Prostate gland (tissue), 2 donors: ENCODE results near the gene TRIM43B. TPM values are rescaled to one million over a fixed set of nuclear protein-coding genes. Genes with fewer than 3 reads are reported as not detected.
"Not testable (repeated sequence)": the region's sequence is repeated elsewhere in the genome, so short reads cannot be mapped to it uniquely, and the experiment has no call there.

Source experiments
- DNase-seq: peaks from one replicate; pipeline ENCODE4 v3.0.0-alpha.2; 2019; ENCODE audit warnings: low spot score
- H3K27ac ChIP-seq, 2 donors: fragments of 200-600 bp; sonication (generic); 2 replicates each; pipeline ENCODE4 v1.5.1; 2017 to 2019
- H3K27me3 ChIP-seq: fragments of 200-600 bp; sonication (generic); replicated peaks from 2 replicates; pipeline ENCODE4 v1.5.1; 2019; ENCODE audit not compliant: insufficient read depth
- H3K36me3 ChIP-seq, 2 donors: fragments of 200-600 bp; sonication (generic); 1 replicate in 1 of 2; 2 replicates in 1 of 2; pipeline versions ENCODE4 v1.5.1 to v1.8.1; 2017 to 2019
- H3K4me1 ChIP-seq: fragments of 200-600 bp; sonication (generic); replicated peaks from 2 replicates; pipeline ENCODE4 v1.5.1; 2019
- H3K4me3 ChIP-seq, 2 donors: fragments of 200-600 bp; sonication (generic); 2 replicates each; pipeline ENCODE4 v1.5.1; 2017 to 2019
- H3K9me3 ChIP-seq: fragments of 200-600 bp; sonication (generic); 2 replicates; pipeline ENCODE4 v1.5.1; 2017
- POLR2A ChIP-seq: fragments of 450-650 bp; IDR thresholded peaks from one replicate; pipeline ENCODE4 v1.6.1; 2016; ENCODE audit warnings: antibody characterized with exemption, mild to moderate bottlenecking
- POLR2AphosphoS5 ChIP-seq: sonication (generic); formaldehyde crosslinking; IDR thresholded peaks from one replicate; pipeline ENCODE4 v1.6.1; 2017; ENCODE audit warnings: antibody characterized with exemption
- WGBS: methylation state at CpG from one replicate; pipeline ENCODE4 v1.1.5; 2018; 5-methylcytosine and 5-hydroxymethylcytosine counted together
- intact Hi-C: fragments of 100-400 bp; cut with DNase I; formaldehyde crosslinking; loops from one replicate; pipeline ENCODE4 v1.14.2; 2022
- total RNA-seq, 2 donors: library from RNA; depleted of rRNA; stranded (reverse); fragments of >200 nt; gene quantifications; one replicate each; pipeline ENCODE4 v1.1.0, GENCODE V29; 2016
- TF ChIP-seq, protein P1 (sequence below), 4 experiments: fragments of 200-600 bp in 2 of 4; fragments of 450-650 bp in 2 of 4; sonication (generic) in 2 of 4; IDR thresholded peaks; 1 replicate in 3 of 4; 2 replicates in 1 of 4; pipeline ENCODE4 v1.5.1; 2016 to 2019; ENCODE audit warnings: antibody characterized with exemption in 4 of 4, mild to moderate bottlenecking in 2 of 4, moderate library complexity in 2 of 4

The TRIM43B gene
- total RNA-seq, 2 donors from 2014 or later, result 0.62 TPM; not detected in 1

DNA sequence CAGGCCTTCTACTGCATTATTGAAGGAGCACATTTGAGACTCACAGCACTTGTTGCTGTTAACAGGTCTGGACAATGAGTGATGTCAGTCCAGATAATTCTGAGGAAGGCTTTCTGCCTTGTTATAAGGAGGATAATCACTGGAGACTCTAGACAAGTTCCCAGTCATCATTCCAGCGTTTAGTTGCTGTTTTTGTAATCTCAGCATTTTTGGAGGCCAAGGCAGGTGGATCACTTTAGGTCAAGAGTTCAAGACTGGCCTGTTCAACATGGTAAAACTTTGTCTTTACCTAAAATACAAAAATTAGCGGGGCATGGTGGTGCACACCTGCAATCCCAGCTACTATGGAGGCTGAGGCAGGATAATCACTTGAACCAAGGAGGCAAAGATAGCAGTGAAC lies 39.6 kb upstream of the TRIM43B start:
- H3K4me3 ChIP-seq, result no peak overlapping the region
- TF ChIP-seq POLR2AphosphoS5, result no peak
- TF ChIP-seq, protein P1, sequence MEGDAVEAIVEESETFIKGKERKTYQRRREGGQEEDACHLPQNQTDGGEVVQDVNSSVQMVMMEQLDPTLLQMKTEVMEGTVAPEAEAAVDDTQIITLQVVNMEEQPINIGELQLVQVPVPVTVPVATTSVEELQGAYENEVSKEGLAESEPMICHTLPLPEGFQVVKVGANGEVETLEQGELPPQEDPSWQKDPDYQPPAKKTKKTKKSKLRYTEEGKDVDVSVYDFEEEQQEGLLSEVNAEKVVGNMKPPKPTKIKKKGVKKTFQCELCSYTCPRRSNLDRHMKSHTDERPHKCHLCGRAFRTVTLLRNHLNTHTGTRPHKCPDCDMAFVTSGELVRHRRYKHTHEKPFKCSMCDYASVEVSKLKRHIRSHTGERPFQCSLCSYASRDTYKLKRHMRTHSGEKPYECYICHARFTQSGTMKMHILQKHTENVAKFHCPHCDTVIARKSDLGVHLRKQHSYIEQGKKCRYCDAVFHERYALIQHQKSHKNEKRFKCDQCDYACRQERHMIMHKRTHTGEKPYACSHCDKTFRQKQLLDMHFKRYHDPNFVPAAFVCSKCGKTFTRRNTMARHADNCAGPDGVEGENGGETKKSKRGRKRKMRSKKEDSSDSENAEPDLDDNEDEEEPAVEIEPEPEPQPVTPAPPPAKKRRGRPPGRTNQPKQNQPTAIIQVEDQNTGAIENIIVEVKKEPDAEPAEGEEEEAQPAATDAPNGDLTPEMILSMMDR (IDR thresholded peaks at IDR 0.05), result no peak
- no peak for TF ChIP-seq POLR2A
- H3K9me3 ChIP-seq, result no peaks in the 10 kb centered on the region
- no peaks in the 10 kb centered on the region for H3K27me3 ChIP-seq
- H3K36me3 ChIP-seq, result no peaks in the 10 kb centered on the region
- H3K4me1 ChIP-seq, result peaks cover 6% of the 10 kb centered on the region
- H3K27ac ChIP-seq, result no peak overlapping the region
- 90% methylated on average over 2 of the region's 2 CpGs for WGBS
- intact Hi-C loops, result no loop called here
- DNase-seq, result no peak

DNA sequence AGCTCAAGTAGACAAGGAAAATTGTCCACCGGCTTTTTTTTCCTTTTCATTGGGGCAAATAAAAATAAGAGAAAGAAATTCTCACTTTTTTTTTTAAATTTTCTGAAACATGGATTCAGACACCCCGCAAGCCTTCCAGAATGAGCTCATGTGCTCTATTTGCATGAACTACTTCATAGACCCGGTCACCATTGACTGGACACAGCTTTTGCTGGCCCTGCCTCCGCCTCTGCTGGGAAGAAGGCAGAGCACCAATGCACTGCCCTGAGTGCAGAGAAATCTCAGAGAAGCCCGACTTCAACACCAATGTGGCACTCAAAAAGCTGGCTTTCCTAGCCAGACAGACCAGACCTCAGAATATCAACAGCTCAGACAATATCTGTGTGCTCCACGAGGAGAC lies 30.2 kb upstream of the TRIM43B start:
- Histone ChIP-seq H3K9me3 (no peaks in the 10 kb centered on the region), H3K4me3 (no peak overlapping the region), H3K27me3 (no peaks in the 10 kb centered on the region), H3K4me1 (no peaks in the 10 kb centered on the region), H3K36me3 (no peaks in the 10 kb centered on the region), H3K27ac (no peak overlapping the region)
- no peak for DNase-seq
- TF ChIP-seq, protein P1 (IDR thresholded peaks at IDR 0.05), result no peak
- TF ChIP-seq POLR2A (no peak), POLR2AphosphoS5 (no peak)
- intact Hi-C loops, result no loop called here
- WGBS, result 79% methylated on average over 6 of the region's 6 CpGs

DNA sequence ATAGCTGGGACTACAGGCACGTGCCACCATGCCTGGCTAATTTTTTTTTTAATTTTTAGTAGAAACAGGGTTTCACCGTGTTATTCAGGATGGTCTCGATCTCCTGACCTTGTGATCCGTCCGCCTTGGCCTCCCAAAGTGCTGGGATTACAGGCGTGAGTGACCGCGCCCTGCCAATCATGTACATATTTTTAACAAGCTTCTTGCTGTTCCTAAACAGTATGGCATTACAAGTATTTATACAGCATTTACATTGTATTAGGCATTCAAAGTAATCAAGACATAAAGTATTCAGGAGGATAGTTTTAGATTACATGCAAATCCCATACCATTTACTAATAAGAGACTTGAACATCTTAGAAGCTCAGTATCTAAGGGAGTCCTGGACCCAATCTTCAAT lies 29.7 kb upstream of the TRIM43B start:
- DNase-seq, H3K9me3 ChIP-seq, H3K27me3 ChIP-seq, H3K36me3 ChIP-seq, H3K27ac ChIP-seq, H3K4me3 ChIP-seq, H3K4me1 ChIP-seq, intact Hi-C loops: not testable (repeated sequence)
- 75% methylated on average over 8 of the region's 8 CpGs for WGBS

DNA sequence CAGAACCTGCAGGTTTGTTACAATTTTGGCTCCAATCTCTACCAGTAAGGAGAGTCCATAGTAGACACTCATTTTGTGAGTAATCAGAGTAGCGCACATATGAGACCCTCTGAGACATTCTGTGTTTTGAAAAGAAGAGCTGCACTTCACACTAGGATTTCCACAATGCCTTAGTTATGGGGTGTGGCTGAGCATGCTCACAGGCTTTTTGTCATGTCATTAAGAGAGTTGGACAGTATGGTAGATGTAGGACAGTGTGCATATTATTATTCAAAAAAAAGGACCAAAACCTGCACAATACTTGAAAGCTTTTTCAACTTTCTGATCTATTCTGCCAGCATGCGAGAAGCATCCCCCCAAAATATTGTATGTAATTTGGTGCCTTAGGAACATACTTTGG lies 24.9 kb upstream of the TRIM43B start:
- no peak overlapping the region for H3K27ac ChIP-seq
- TF ChIP-seq POLR2AphosphoS5 (no peak), POLR2A (no peak)
- TF ChIP-seq, protein P1 (IDR thresholded peaks at IDR 0.05), result no peak
- intact Hi-C loops, result no loop called here
- H3K4me3 ChIP-seq, result no peak overlapping the region
- H3K27me3 ChIP-seq, result no peaks in the 10 kb centered on the region
- no peaks in the 10 kb centered on the region for H3K9me3 ChIP-seq
- no peaks in the 10 kb centered on the region for H3K36me3 ChIP-seq
- H3K4me1 ChIP-seq, result no peaks in the 10 kb centered on the region
- WGBS, result 95% methylated on average over 2 of the region's 2 CpGs
- no peak for DNase-seq

DNA sequence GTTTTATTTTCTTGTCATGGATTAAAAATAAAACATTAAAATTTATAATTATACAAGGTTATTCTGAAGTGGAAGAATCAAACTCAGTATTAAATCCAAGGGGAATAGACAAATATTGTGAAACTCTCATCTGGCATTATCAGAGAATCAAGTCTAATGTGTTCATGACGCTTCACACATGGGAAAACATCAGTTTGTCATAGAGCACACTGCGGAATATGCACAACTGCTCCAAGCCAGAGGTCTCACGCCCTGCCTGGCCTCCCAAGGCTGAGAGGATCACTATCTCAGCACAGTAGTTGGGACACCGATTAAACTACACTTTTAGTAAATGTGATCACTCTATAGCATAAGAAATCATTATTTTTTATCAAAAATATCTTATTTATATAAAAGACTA lies 20.7 kb upstream of the TRIM43B start:
- Histone ChIP-seq H3K4me3 (no peak overlapping the region), H3K36me3 (no peaks in the 10 kb centered on the region), H3K27ac (no peak overlapping the region), H3K4me1 (no peaks in the 10 kb centered on the region), H3K9me3 (no peaks in the 10 kb centered on the region), H3K27me3 (no peaks in the 10 kb centered on the region)
- TF ChIP-seq, protein P1 (IDR thresholded peaks at IDR 0.05), result no peak
- TF ChIP-seq POLR2AphosphoS5 (no peak), POLR2A (no peak)
- intact Hi-C loops, result no loop called here
- 74% methylated on average over 4 of the region's 4 CpGs for WGBS
- no peak for DNase-seq
